ENCODE data around the gene CROCC.

DNA sequence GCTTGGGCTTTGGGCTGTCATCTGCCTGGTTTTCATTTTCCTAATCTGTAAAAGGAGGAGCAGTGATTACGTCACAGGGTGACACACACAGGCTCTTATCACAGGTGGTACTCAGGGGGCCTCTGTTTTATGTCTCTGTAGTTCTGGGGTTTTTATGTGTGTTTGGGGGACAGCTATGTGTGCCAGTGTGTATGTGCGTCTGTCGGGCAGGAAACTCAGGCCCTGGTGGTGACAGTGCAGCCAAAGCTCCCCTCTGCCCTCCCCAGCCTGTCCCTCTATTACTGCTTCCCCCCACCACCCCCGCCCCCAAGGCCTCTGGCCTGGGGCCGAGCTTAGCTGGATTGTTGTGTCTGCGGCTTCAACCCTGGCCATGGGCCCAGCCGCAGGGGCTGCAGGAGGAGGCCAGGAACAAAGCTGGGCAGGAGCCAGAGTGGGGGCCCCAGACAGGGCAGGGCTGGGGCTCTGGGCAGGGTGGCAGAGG lies 45.4 kb downstream of the CROCC start:
- TF ChIP-seq POLR2A (IDR thresholded peaks at IDR 0.05) (no peak), CTCF (IDR thresholded peaks at IDR 0.05) (no peak)

Measured in thyroid gland (tissue), 4 donors.